K562 (cell line): ENCODE measurements around the gene ADAM15. TPM values are rescaled to one million over a fixed set of nuclear protein-coding genes. Genes with fewer than 3 reads are reported as not detected.

Experiments
- CCNT2 ChIP-seq: IDR thresholded peaks from 2 replicates; pipeline ENCODE4 v1.6.1; 2011; ENCODE audit warnings: borderline replicate concordance, low read depth, mild to moderate bottlenecking, moderate library complexity, mixed read lengths, low read length; ENCODE audit not compliant: insufficient read length; ENCODE audit errors: extremely low read depth
- DPF2 ChIP-seq: fragments of 450-650 bp; IDR thresholded peaks from 2 replicates; pipeline ENCODE4 v1.6.1; 2016
- E2F3 ChIP-seq: fragments of 250-450 bp; sonication (Bioruptor Pico); IDR thresholded peaks from 2 replicates; pipeline ENCODE4 v1.4.0; 2020; ENCODE audit warnings: mild to moderate bottlenecking
- ETV5 ChIP-seq: sonication (generic); formaldehyde crosslinking; IDR thresholded peaks from 2 replicates; pipeline ENCODE4 v1.4.0; 2020; ENCODE audit warnings: low read depth, mild to moderate bottlenecking, missing genetic modification reagents
- EZH2 ChIP-seq: IDR thresholded peaks from 2 replicates; pipeline ENCODE4 v1.6.1; 2012; ENCODE audit warnings: low read depth, mild to moderate bottlenecking, inconsistent platforms, low read length, borderline replicate concordance
- JUND ChIP-seq, 2 experiments: IDR thresholded peaks; 2 replicates in 1 of 2; 3 replicates in 1 of 2; pipeline ENCODE4 v1.6.1; 2011; ENCODE audit warnings: borderline replicate concordance in 2 of 2, low read depth in 2 of 2, low read length in 2 of 2, improper control_type of control experiment in 1 of 2, missing biosample characterization in 1 of 2, missing genetic modification characterization in 1 of 2, missing genetic modification reagents in 1 of 2
- KDM4B ChIP-seq, 2 experiments: fragments of 450-650 bp in 1 of 2; sonication (generic) in 1 of 2; IDR thresholded peaks; 2 replicates each; pipeline ENCODE4 v1.6.1; 2016 to 2017; ENCODE audit warnings: borderline replicate concordance in 2 of 2, antibody characterized with exemption in 1 of 2, low read depth in 1 of 2, mild to moderate bottlenecking in 1 of 2
- NFE2 ChIP-seq: IDR thresholded peaks from 2 replicates; pipeline ENCODE4 v1.6.1; 2014; ENCODE audit warnings: antibody characterized with exemption, low read depth
- NFRKB ChIP-seq: fragments of 450-650 bp; IDR thresholded peaks from 2 replicates; pipeline ENCODE4 v1.6.1; 2016; ENCODE audit warnings: low read depth
- PHF21A ChIP-seq: fragments of 450-650 bp; IDR thresholded peaks from 2 replicates; pipeline ENCODE4 v1.6.1; 2017; ENCODE audit warnings: low read depth, borderline replicate concordance
- POLR3G ChIP-seq: IDR thresholded peaks from 2 replicates; pipeline ENCODE4 v1.6.1; 2011; ENCODE audit not compliant: insufficient read length, insufficient replicate concordance; ENCODE audit errors: extremely low read depth
- RBBP5 ChIP-seq: fragments of 200-600 bp; sonication (generic); IDR thresholded peaks from 2 replicates; pipeline ENCODE4 v1.6.1; 2012; ENCODE audit warnings: borderline replicate concordance, mild to moderate bottlenecking, low read length, control low read depth, inconsistent platforms; ENCODE audit not compliant: insufficient read depth, poor library complexity, severe bottlenecking
- SP1 ChIP-seq: sonication (generic); formaldehyde crosslinking; IDR thresholded peaks from 2 replicates; pipeline ENCODE4 v1.8.1; 2022; ENCODE audit warnings: mild to moderate bottlenecking, missing genetic modification reagents
- SRF ChIP-seq, 2 experiments: fragments of 250-450, 450-650 bp in 1 of 2; sonication (Bioruptor Pico) in 1 of 2; sonication (generic) in 1 of 2; formaldehyde crosslinking; IDR thresholded peaks; 2 replicates each; pipeline versions ENCODE4 v1.5.0 to v1.5.1; 2020 to 2022; ENCODE audit warnings: mild to moderate bottlenecking in 1 of 2, missing genetic modification reagents in 1 of 2
- TAF1 ChIP-seq: IDR thresholded peaks from 2 replicates; pipeline ENCODE4 v1.6.1; 2011; ENCODE audit warnings: mild to moderate bottlenecking, low read length, moderate library complexity; ENCODE audit not compliant: insufficient read depth, control insufficient read depth, severe bottlenecking; ENCODE audit errors: extremely low read depth
- TCF15 ChIP-seq: fragments of 250-450 bp; sonication (Bioruptor Pico); IDR thresholded peaks from 2 replicates; pipeline ENCODE4 v1.8.0; 2022; ENCODE audit warnings: moderate library complexity, mild to moderate bottlenecking, inconsistent platforms
- ZNF431 ChIP-seq: sonication (generic); formaldehyde crosslinking; IDR thresholded peaks from 2 replicates; pipeline ENCODE4 v1.8.0; 2022; ENCODE audit warnings: mild to moderate bottlenecking, missing genetic modification reagents
- ZNF695 ChIP-seq: fragments of 450-650 bp; formaldehyde crosslinking; IDR thresholded peaks from 2 replicates; pipeline ENCODE4 v1.4.0; 2020; ENCODE audit warnings: mild to moderate bottlenecking, moderate library complexity
- polyA plus RNA-seq, 8 experiments: library from polyadenylated mRNA; depleted of rRNA in 4 of 8; stranded (reverse) in 5 of 8; unstranded in 3 of 8; fragments of >200 nt; fragmentation: Nextera tagmentation in 2 of 8; fragmentation: Illumina TruSeq in 1 of 8; extraction: Ambion mirVana in 2 of 8; extraction: Trizol in 1 of 8; gene quantifications; 2 replicates each; pipeline versions ENCODE4 v1.2.1 to v1.2.3, GENCODE V29; 2011 to 2014; ENCODE audit warnings: inconsistent platforms in 1 of 8, missing spikeins in 1 of 8
- total RNA-seq, 7 experiments: library from RNA; depleted of rRNA in 6 of 7; stranded (reverse); fragments of >200 nt in 6 of 7; fragmentation: Illumina TruSeq in 2 of 7; extraction: Trizol in 2 of 7; gene quantifications; 2 replicates each; pipeline versions ENCODE4 v1.2.1 to v1.2.3, GENCODE V29; 2011 to 2021; ENCODE audit warnings: low replicate concordance in 1 of 7
- TF ChIP-seq, protein P1 (sequence below): fragments of 450-650 bp; IDR thresholded peaks from 2 replicates; pipeline ENCODE4 v1.6.1; 2016; ENCODE audit warnings: borderline replicate concordance

ADAM15 gene
- total and polyA plus RNA-seq, 9 of the 15 experiments (the other 6 are each of a cell fraction or from before 2014, with no cell fraction given) = 0.69 to 72.3 (median 32.8) TPM

GRCh38 chr1:155003766-155004351, 47.3 kb upstream of the ADAM15 start (continued):
- peak; percentile 14 for TF ChIP-seq TAF1
- no peak for TF ChIP-seq ZNF695 (CRISPR knock-in tag)
- TF ChIP-seq SRF (CRISPR knock-in tag; IDR thresholded peaks at IDR 0.05) = peak; percentile 15 to 78; a peak in 3 of 4 replicates
- no peak for TF ChIP-seq DPF2
- TF ChIP-seq NFRKB = 0 out of 2 replicates have a peak, but pooled peaks have one; percentile 4
- TF ChIP-seq EZH2 = no peak
- TF ChIP-seq ETV5 = peak; percentile 76; the same call in 1 of the 2 replicates
- no peak for TF ChIP-seq TCF15
- no peak for TF ChIP-seq CCNT2
- no peak for TF ChIP-seq E2F3
- peak; percentile 60 for TF ChIP-seq NFE2
- TF ChIP-seq ZNF431 (CRISPR knock-in tag) = no peak
- peak in 1 of 2 experiments; percentile 76; a peak in 1 of 4 replicates for TF ChIP-seq KDM4B (IDR thresholded peaks at IDR 0.05; ENCODE audit: borderline replicate concordance in 2 of 2, low read depth in 1 of 2)
- TF ChIP-seq SP1 = no peak
- peak; percentile 77; the same call in 1 of the 2 replicates for TF ChIP-seq PHF21A
- TF ChIP-seq, protein P1, sequence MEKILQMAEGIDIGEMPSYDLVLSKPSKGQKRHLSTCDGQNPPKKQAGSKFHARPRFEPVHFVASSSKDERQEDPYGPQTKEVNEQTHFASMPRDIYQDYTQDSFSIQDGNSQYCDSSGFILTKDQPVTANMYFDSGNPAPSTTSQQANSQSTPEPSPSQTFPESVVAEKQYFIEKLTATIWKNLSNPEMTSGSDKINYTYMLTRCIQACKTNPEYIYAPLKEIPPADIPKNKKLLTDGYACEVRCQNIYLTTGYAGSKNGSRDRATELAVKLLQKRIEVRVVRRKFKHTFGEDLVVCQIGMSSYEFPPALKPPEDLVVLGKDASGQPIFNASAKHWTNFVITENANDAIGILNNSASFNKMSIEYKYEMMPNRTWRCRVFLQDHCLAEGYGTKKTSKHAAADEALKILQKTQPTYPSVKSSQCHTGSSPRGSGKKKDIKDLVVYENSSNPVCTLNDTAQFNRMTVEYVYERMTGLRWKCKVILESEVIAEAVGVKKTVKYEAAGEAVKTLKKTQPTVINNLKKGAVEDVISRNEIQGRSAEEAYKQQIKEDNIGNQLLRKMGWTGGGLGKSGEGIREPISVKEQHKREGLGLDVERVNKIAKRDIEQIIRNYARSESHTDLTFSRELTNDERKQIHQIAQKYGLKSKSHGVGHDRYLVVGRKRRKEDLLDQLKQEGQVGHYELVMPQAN = peak; percentile 24; the same call in 1 of the 2 replicates
- peak; percentile 76 for TF ChIP-seq JUND (IDR thresholded peaks at IDR 0.05; ENCODE audit: borderline replicate concordance, low read depth, low read length)
- peak; percentile 36; the same call in 1 of the 3 replicates for TF ChIP-seq JUND (tag; IDR thresholded peaks at IDR 0.05; ENCODE audit: borderline replicate concordance, low read depth, low read length)
- TF ChIP-seq RBBP5 = no peak
- no peak for TF ChIP-seq POLR3G
